ENCODE measurements around the gene ATP1B1. TPM values are rescaled to one million over a fixed set of nuclear protein-coding genes. Genes with fewer than 3 reads are reported as not detected.

The ATP1B1 gene
- total and polyA plus RNA-seq, 9 donors = 35.8 to 130 (median 81.0) TPM

DNA sequence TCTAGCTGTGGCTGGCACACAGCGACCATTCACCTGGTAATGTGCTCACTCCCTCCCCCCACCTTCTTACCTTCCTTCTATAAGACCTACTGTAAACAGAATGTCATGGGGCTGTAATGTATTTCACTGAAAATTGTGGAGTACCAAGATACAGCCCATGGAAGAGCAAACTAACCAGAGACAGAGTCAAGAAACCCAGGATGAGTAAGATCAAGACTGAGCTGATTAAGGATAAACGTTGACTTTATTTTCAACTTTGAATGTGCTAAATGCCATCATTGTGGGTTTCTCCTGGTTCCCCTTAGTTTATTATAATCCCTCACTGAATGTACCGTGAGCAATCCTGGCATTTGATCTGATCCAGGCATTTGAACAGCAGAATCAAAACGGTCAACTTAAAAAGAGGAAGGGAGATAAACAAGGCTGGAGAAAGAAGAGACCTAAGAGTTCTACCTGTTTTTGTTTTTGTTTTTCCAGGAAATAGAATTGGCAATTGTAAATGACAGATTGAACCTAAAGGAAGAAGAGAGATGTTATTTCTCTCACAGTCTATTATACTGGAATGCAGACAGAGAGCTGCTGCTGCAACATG lies 16.1 kb upstream of the ATP1B1 start:
- Histone ChIP-seq H3K27ac (no peak overlapping the region), H3K36me3 (no peaks in the 10 kb centered on the region), H3K4me3 (no peak overlapping the region), H3K4me1 (ENCODE audit: insufficient read depth) (peaks cover 6% of the 10 kb centered on the region), H3K9me3 (no peaks in the 10 kb centered on the region), H3K27me3 (no peaks in the 10 kb centered on the region)
- DNase-seq = no peak
- WGBS, 3 donors = 70 to 81% (median 78%) methylated on average over 4 of the region's 4 CpGs
- TF ChIP-seq, protein P1, sequence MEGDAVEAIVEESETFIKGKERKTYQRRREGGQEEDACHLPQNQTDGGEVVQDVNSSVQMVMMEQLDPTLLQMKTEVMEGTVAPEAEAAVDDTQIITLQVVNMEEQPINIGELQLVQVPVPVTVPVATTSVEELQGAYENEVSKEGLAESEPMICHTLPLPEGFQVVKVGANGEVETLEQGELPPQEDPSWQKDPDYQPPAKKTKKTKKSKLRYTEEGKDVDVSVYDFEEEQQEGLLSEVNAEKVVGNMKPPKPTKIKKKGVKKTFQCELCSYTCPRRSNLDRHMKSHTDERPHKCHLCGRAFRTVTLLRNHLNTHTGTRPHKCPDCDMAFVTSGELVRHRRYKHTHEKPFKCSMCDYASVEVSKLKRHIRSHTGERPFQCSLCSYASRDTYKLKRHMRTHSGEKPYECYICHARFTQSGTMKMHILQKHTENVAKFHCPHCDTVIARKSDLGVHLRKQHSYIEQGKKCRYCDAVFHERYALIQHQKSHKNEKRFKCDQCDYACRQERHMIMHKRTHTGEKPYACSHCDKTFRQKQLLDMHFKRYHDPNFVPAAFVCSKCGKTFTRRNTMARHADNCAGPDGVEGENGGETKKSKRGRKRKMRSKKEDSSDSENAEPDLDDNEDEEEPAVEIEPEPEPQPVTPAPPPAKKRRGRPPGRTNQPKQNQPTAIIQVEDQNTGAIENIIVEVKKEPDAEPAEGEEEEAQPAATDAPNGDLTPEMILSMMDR (IDR thresholded peaks at IDR 0.05) = no peak
- TF ChIP-seq POLR2A (IDR thresholded peaks at IDR 0.05) (no peak), EP300 (IDR thresholded peaks at IDR 0.05) (no peak)
- intact Hi-C loops (cut with DNase I) = no loop called here

DNA sequence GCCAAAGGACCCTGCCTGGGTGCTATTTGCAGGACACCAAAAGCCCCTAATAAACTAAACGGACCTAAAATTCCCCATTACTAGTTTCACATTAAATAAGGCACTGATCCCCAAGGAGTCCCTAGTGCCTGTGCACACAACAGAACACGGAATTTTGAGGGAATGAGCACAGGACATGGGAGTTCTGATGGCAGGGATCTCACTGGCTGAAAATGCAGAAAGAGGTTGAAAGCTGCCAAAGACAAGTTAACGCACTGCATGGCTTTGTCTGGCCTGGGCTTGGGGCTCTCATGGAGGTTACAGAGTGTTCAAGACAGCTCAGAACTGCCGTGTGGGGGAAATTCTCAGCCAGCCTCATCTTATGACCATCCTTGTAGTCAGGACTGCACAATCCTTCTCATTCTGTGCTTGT lies 15.6 kb upstream of the ATP1B1 start:
- intact Hi-C loops (cut with DNase I) = no loop called here
- no peak for DNase-seq
- Histone ChIP-seq H3K4me3 (no peak overlapping the region), H3K9me3 (no peaks in the 10 kb centered on the region), H3K4me1 (ENCODE audit: insufficient read depth) (peaks cover 6% of the 10 kb centered on the region), H3K36me3 (no peaks in the 10 kb centered on the region), H3K27ac (no peak overlapping the region), H3K27me3 (no peaks in the 10 kb centered on the region)
- TF ChIP-seq, protein P1 (IDR thresholded peaks at IDR 0.05) = no peak
- TF ChIP-seq POLR2A (IDR thresholded peaks at IDR 0.05) (no peak), EP300 (IDR thresholded peaks at IDR 0.05) (no peak)
- WGBS, 3 donors = 74 to 81% (median 75%) methylated on average over 4 of the region's 4 CpGs

GRCh38 chr1:169091480-169091941 lies 15.0 kb upstream of the ATP1B1 start:
- intact Hi-C loops (cut with DNase I) = no loop called here
- Histone ChIP-seq H3K9me3 (no peaks in the 10 kb centered on the region), H3K4me3 (no peak overlapping the region), H3K4me1 (ENCODE audit: insufficient read depth) (peaks cover 6% of the 10 kb centered on the region), H3K27me3 (no peaks in the 10 kb centered on the region), H3K36me3 (no peaks in the 10 kb centered on the region), H3K27ac (no peak overlapping the region)
- WGBS, 3 donors = 91 to 94% (median 93%) methylated on average over 4 of the region's 4 CpGs
- no peak for DNase-seq
- TF ChIP-seq EP300 (IDR thresholded peaks at IDR 0.05) (no peak), POLR2A (IDR thresholded peaks at IDR 0.05) (no peak)
- TF ChIP-seq, protein P1 (IDR thresholded peaks at IDR 0.05) = no peak

- Histone ChIP-seq H3K27ac (no peak overlapping the region), H3K27me3 (no peaks in the 10 kb centered on the region), H3K36me3 (no peaks in the 10 kb centered on the region), H3K4me3 (no peak overlapping the region), H3K9me3 (no peaks in the 10 kb centered on the region), H3K4me1 (ENCODE audit: insufficient read depth) (no peaks in the 10 kb centered on the region)
- TF ChIP-seq, protein P1 (IDR thresholded peaks at IDR 0.05) = no peak
- TF ChIP-seq EP300 (IDR thresholded peaks at IDR 0.05) (no peak), POLR2A (IDR thresholded peaks at IDR 0.05) (no peak)
- intact Hi-C loops (cut with DNase I) = no loop called here
- WGBS, 3 donors = 86 to 98% (median 92%) methylated on average over 2 of the region's 2 CpGs
- DNase-seq = no peak
Measured at GRCh38 chr1:169092399-169092798, 14.1 kb upstream of the ATP1B1 start.
